ENCODE measurements around the gene GALNT12. TPM values are rescaled to one million over a fixed set of nuclear protein-coding genes. Genes with fewer than 3 reads are reported as not detected.

The GALNT12 gene
- total and polyA plus RNA-seq, 2 experiments from 2014 or later = 14.6 to 23.6 TPM

- TF ChIP-seq CTCF (conservative IDR thresholded peaks at IDR 0.05; ENCODE audit: low read depth in 2 of 2) (no peak), CREB1 (CRISPR knock-in tag; IDR thresholded peaks at IDR 0.05; ENCODE audit: low read depth) (no peak), ZNF114 (CRISPR knock-in tag; IDR thresholded peaks at IDR 0.05) (no peak), STAT1 (IDR thresholded peaks at IDR 0.05; ENCODE audit: unreplicated experiment) (no peak), POLR2AphosphoS5 (IDR thresholded peaks at IDR 0.05; ENCODE audit: low read depth) (no peak), NANOG (IDR thresholded peaks at IDR 0.05; ENCODE audit: borderline replicate concordance) (no peak), EZH2phosphoT487 (IDR thresholded peaks at IDR 0.05; ENCODE audit: unreplicated experiment) (no peak)
These were observed 44.4 kb downstream of the GALNT12 start (continued) for GRCh38 chr9:98851730-98852459.

GRCh38 chr9:98852460-98852734 lies 44.9 kb downstream of the GALNT12 start:
- H3K9me3 Mint-ChIP-seq = no peaks in the 10 kb centered on the region; the same call in 2 of the 3 replicates
- ATAC-seq = no peak
- H3K27me3 Mint-ChIP-seq (ENCODE audit: insufficient read depth, low read depth, poor library complexity) = peaks cover 1% of the 10 kb centered on the region
- H3K4me2 ChIP-seq = no peak overlapping the region
- H3K79me2 ChIP-seq (replicated peaks; ENCODE audit: insufficient read depth) = no peaks in the 10 kb centered on the region
- no peak overlapping the region for H3K4me3 ChIP-seq
- H3K27me3 ChIP-seq (ENCODE audit: insufficient read depth) = no peaks in the 10 kb centered on the region
- no peak overlapping the region for H3K4me3 Mint-ChIP-seq
- H3F3A ChIP-seq (replicated peaks; ENCODE audit: low read depth) = no peaks in the 10 kb centered on the region
- H3K36me3 ChIP-seq (ENCODE audit: insufficient read depth) = no peaks in the 10 kb centered on the region
- no peaks in the 10 kb centered on the region for H3K9me2 ChIP-seq (ENCODE audit: insufficient read depth)
- DNase-seq (ENCODE audit: low spot score) = no peak
- H3K36me3 Mint-ChIP-seq (ENCODE audit: low read depth) = no peaks in the 10 kb centered on the region; the same call in 2 of the 3 replicates
- no peak overlapping the region for H3K27ac Mint-ChIP-seq
- H3K4me1 ChIP-seq (ENCODE audit: insufficient read depth) = 0 out of 2 replicates have a peak, but pooled peaks cover 3% of the 10 kb centered on the region
- no peaks in the 10 kb centered on the region for H4K20me1 ChIP-seq (replicated peaks; ENCODE audit: insufficient read depth)
- no peak overlapping the region for H2AFZ ChIP-seq
- H3K27ac ChIP-seq (ENCODE audit: low read depth) = no peak overlapping the region
- peaks cover 9% of the 10 kb centered on the region for H3K4me1 Mint-ChIP-seq
- TF ChIP-seq STAT1 (IDR thresholded peaks at IDR 0.05; ENCODE audit: unreplicated experiment) = no peak
- no peak for TF ChIP-seq ETS1 (IDR thresholded peaks at IDR 0.05)
- no peak for TF ChIP-seq CTCF (conservative IDR thresholded peaks at IDR 0.05; ENCODE audit: low read depth in 2 of 2)
- no peak for TF ChIP-seq ZNF462 (CRISPR knock-in tag; IDR thresholded peaks at IDR 0.05)
